GM12892 (cell line): ENCODE measurements around the gene LCN2.
A peak's percentile ranks its signal among the peaks of the same experiment; 100 is the strongest.

ENCODE experiments used
- DNase-seq: peaks from one replicate; pipeline ENCODE4 v3.0.0; 2011; ENCODE audit not compliant: insufficient read length
- FAIRE-seq: peaks from 2 replicates; lab custom pipeline; 2011; peaks lifted over from hg19 to GRCh38; lab: Jason Lieb, UNC
- POLR2A ChIP-seq: IDR thresholded peaks from 2 replicates; pipeline ENCODE4 v1.6.1; 2011; ENCODE audit warnings: low read depth, low read length, control low read depth
- POLR2AphosphoS5 ChIP-seq: IDR thresholded peaks from 2 replicates; pipeline ENCODE4 v1.6.1; 2011; ENCODE audit warnings: low read depth, low read length, control low read depth
- TAF1 ChIP-seq: IDR thresholded peaks from 2 replicates; pipeline ENCODE4 v1.6.1; 2011; ENCODE audit warnings: low read depth, mild to moderate bottlenecking, control low read depth, low read length, borderline replicate concordance

Gene LCN2

GRCh38 chr9:128155736-128156500 lies 6.7 kb downstream of the LCN2 start:
- FAIRE-seq, result no peak
- no peak for DNase-seq
- TF ChIP-seq POLR2AphosphoS5, result no peak
- no peak for TF ChIP-seq POLR2A
- no peak for TF ChIP-seq TAF1

- TF ChIP-seq TAF1, result no peak
- TF ChIP-seq POLR2A, result no peak; the same call in 1 of the 2 replicates
- TF ChIP-seq POLR2AphosphoS5, result no peak
- no peak for FAIRE-seq
- no peak for DNase-seq
Observed at GRCh38 chr9:128159522-128159783, 10.2 kb downstream of the LCN2 start.

- DNase-seq (peak; percentile 99), FAIRE-seq (peak; percentile 79)
- TF ChIP-seq POLR2AphosphoS5 (peak; percentile 85), TAF1 (peak; percentile 65; the same call in 1 of the 2 replicates), POLR2A (peak; percentile 93)
Observed at GRCh38 chr9:128159784-128160602, 10.7 kb downstream of the LCN2 start, which contains the start of gene BBLN. Gene BBLN (plus strand): TSS chr9:128160265. CDS start chr9:128160408, 143 bp downstream.

GRCh38 chr9:128160603-128160987 lies 11.3 kb downstream of the LCN2 start:
- FAIRE-seq, result no peak
- DNase-seq, result peak; percentile 52
- TF ChIP-seq TAF1 (no peak), POLR2A (no peak), POLR2AphosphoS5 (no peak)

- FAIRE-seq, result no peak
- TF ChIP-seq POLR2A, result no peak
- no peak for TF ChIP-seq POLR2AphosphoS5
- TF ChIP-seq TAF1, result no peak
- DNase-seq, result no peak
Observed at GRCh38 chr9:128161215-128161902, 12.1 kb downstream of the LCN2 start.

GRCh38 chr9:128162215-128163026 lies 13.2 kb downstream of the LCN2 start:
- TF ChIP-seq TAF1 (no peak), POLR2A (no peak), POLR2AphosphoS5 (no peak)
- DNase-seq (no peak), FAIRE-seq (no peak)

- FAIRE-seq (no peak), DNase-seq (no peak)
- TF ChIP-seq TAF1 (no peak), POLR2AphosphoS5 (no peak)
Observed at GRCh38 chr9:128163027-128163515, 13.8 kb downstream of the LCN2 start.

GRCh38 chr9:128163523-128164306 lies 14.5 kb downstream of the LCN2 start:
- FAIRE-seq, result no peak
- DNase-seq, result no peak
- TF ChIP-seq POLR2AphosphoS5, result no peak
- no peak for TF ChIP-seq TAF1
- TF ChIP-seq POLR2A, result no peak

- no peak for DNase-seq
Observed at GRCh38 chr9:128164307-128164885, 15.1 kb downstream of the LCN2 start.

GRCh38 chr9:128166169-128166568 lies 16.9 kb downstream of the LCN2 start:
- DNase-seq (no peak), FAIRE-seq (no peak)
- TF ChIP-seq TAF1 (no peak), POLR2A (no peak), POLR2AphosphoS5 (no peak)

More at GRCh38 chr9:128164307-128164885, 15.1 kb downstream of the LCN2 start:
- FAIRE-seq, result no peak
- TF ChIP-seq POLR2AphosphoS5 (no peak), POLR2A (no peak; the same call in 1 of the 2 replicates), TAF1 (no peak)

GRCh38 chr9:128167209-128167608 lies 18.0 kb downstream of the LCN2 start:
- DNase-seq, result no peak
- no peak for TF ChIP-seq POLR2A
- TF ChIP-seq POLR2AphosphoS5, result no peak
- TF ChIP-seq TAF1, result no peak
- no peak for FAIRE-seq
